Ascending aorta (tissue), 2 donors: ENCODE results near the gene TPK1. TPM values are rescaled to one million over a fixed set of nuclear protein-coding genes. Genes with fewer than 3 reads are reported as not detected.

ENCODE experiments used
- DNase-seq, 2 donors: peaks; one replicate each; pipeline ENCODE4 v3.0.0-alpha.2; 2019; ENCODE audit warnings: low spot score in 2 of 2
- H3K27ac ChIP-seq, 2 donors: fragments of 200-600 bp; sonication (generic); one replicate each; pipeline ENCODE4 v1.5.1; 2016 to 2017; ENCODE audit warnings: mild to moderate bottlenecking in 1 of 2
- H3K27me3 ChIP-seq: fragments of 200-600 bp; sonication (generic); one replicate; pipeline ENCODE4 v1.5.1; 2017
- H3K36me3 ChIP-seq, 2 donors: fragments of 200-600 bp; sonication (generic); one replicate each; pipeline ENCODE4 v1.5.1; 2016
- H3K4me1 ChIP-seq, 2 donors: fragments of 200-600 bp; sonication (generic); one replicate each; pipeline ENCODE4 v1.5.1; 2016 to 2017; ENCODE audit warnings: mild to moderate bottlenecking in 1 of 2
- H3K4me3 ChIP-seq, 2 donors: fragments of 200-600 bp; sonication (generic); one replicate each; pipeline ENCODE4 v1.5.1; 2016 to 2017; ENCODE audit warnings: mild to moderate bottlenecking in 1 of 2
- H3K9me3 ChIP-seq, 2 donors: fragments of 200-600 bp; sonication (generic); one replicate each; pipeline ENCODE4 v1.5.1; 2016
- intact Hi-C: fragments of 100-400 bp; cut with DNase I; formaldehyde crosslinking; loops from one replicate; pipeline ENCODE4 v1.15.1; 2023
- total RNA-seq: library from RNA; depleted of rRNA; stranded (reverse); fragments of >200 nt; gene quantifications from one replicate; pipeline ENCODE4 v1.1.0, GENCODE V29; 2016
- TF ChIP-seq, protein P1 (sequence below), 3 experiments: fragments of 200-600 bp in 2 of 3; fragments of 450-650 bp in 1 of 3; sonication (generic) in 2 of 3; IDR thresholded peaks; one replicate each; pipeline ENCODE4 v1.5.1; 2016 to 2019; ENCODE audit warnings: antibody characterized with exemption in 3 of 3, mild to moderate bottlenecking in 1 of 3, moderate library complexity in 1 of 3

Gene TPK1
- total RNA-seq, 1 donor from 2014 or later = 3.7 TPM

DNA sequence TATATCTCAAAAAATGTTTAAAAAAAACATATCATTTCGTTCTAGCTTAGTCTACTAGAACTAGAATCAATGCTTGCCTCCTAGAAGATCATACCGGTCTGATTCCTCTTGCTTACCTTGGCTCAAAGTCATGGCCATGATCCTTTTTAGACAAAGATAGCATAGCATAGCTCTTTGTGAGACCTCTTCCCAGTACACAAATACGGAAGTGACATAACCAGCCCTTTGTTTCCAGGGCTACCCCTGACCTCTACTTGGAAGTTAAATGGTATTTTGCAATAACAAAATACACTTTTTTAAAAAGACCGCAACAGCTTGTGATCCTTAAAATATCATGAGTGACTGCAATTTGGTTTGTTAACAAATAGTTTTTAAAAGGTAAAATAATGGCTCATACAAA lies 301.7 kb downstream of the TPK1 start:
- no peak for DNase-seq
- no peaks in the 10 kb centered on the region for H3K27me3 ChIP-seq
- no peak overlapping the region for H3K4me3 ChIP-seq
- no peaks in the 10 kb centered on the region for H3K4me1 ChIP-seq
- TF ChIP-seq, protein P1, sequence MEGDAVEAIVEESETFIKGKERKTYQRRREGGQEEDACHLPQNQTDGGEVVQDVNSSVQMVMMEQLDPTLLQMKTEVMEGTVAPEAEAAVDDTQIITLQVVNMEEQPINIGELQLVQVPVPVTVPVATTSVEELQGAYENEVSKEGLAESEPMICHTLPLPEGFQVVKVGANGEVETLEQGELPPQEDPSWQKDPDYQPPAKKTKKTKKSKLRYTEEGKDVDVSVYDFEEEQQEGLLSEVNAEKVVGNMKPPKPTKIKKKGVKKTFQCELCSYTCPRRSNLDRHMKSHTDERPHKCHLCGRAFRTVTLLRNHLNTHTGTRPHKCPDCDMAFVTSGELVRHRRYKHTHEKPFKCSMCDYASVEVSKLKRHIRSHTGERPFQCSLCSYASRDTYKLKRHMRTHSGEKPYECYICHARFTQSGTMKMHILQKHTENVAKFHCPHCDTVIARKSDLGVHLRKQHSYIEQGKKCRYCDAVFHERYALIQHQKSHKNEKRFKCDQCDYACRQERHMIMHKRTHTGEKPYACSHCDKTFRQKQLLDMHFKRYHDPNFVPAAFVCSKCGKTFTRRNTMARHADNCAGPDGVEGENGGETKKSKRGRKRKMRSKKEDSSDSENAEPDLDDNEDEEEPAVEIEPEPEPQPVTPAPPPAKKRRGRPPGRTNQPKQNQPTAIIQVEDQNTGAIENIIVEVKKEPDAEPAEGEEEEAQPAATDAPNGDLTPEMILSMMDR (IDR thresholded peaks at IDR 0.05) = no peak
- H3K36me3 ChIP-seq = no peaks in the 10 kb centered on the region
- H3K9me3 ChIP-seq = peaks cover 0 to 36% of the 10 kb centered on the region in 2 donors
- intact Hi-C loops = no loop called here
- no peak overlapping the region for H3K27ac ChIP-seq

- H3K27me3 ChIP-seq = no peaks in the 10 kb centered on the region
- no peaks in the 10 kb centered on the region for H3K4me1 ChIP-seq
- intact Hi-C loops = no loop called here
- H3K9me3 ChIP-seq = peaks cover 0 to 36% of the 10 kb centered on the region in 2 donors
- TF ChIP-seq, protein P1 (IDR thresholded peaks at IDR 0.05) = no peak
- H3K27ac ChIP-seq = no peak overlapping the region
- H3K4me3 ChIP-seq = no peak overlapping the region
- H3K36me3 ChIP-seq = no peaks in the 10 kb centered on the region
- no peak for DNase-seq
Measured at GRCh38 chr7:144531181-144531580, 304.7 kb downstream of the TPK1 start.

DNA sequence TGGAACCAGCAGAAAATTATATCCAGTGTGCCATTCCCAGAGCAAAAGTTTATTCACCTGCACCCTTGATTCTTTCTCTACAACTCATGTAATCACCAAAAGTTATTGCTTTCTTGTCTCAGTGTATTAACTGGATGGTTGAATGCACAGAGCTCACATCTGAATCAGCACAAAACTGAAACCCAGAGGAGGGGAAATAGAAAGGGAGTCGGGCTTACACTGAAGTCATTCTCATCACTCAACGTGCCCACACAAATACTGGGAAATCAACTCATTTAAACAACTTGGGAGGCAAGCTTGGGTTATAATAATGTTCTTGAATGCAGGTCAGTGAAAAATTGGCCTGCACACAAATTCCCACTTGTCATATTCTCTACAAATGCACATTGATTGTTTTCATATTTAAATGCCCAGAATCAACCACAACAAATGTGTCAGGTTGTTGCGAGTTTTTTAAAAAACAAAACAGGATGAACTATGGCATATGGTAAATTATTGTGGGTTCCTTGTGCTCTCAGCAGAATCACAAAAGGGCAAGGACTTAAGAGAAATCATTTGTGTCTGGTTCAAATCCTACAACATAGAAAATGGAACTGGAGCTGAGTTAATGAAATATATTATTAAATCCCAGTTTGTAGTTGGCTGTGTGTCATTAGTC lies 306.5 kb downstream of the TPK1 start:
- no peak for DNase-seq
- TF ChIP-seq, protein P1 (IDR thresholded peaks at IDR 0.05) = no peak
- no peaks in the 10 kb centered on the region for H3K27me3 ChIP-seq
- intact Hi-C loops = no loop called here
- no peak overlapping the region for H3K4me3 ChIP-seq
- H3K36me3 ChIP-seq = no peaks in the 10 kb centered on the region
- no peak overlapping the region for H3K27ac ChIP-seq
- peaks cover 0 to 32% of the 10 kb centered on the region in 2 donors for H3K9me3 ChIP-seq
- H3K4me1 ChIP-seq = peaks cover 0 to 6% of the 10 kb centered on the region in 2 donors

DNA sequence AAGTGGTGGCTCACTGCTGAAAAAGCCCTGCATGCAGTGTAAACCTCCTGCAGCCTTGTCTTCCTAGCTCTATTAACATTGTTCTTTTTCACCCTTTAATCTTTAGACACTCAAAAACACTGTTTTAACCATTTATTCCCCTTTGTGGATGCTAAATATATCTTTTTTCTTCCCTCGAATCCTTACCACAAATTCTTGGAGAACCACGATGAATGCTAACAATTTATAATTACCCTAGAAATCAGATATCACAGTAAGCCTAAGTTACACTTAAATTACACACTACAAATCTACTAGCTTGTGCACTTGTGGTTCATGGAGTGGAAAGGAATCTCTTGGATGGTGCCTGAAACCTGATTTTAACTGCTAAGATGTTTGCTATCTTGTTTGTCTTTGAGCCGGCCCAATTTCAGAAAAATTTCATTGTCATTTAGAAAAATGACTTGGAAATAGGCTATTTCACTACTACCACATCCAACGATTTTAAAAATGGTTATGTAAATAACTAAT lies 307.3 kb downstream of the TPK1 start:
- Histone ChIP-seq H3K27ac (no peak overlapping the region), H3K9me3 (peaks cover 0 to 26% of the 10 kb centered on the region in 2 donors), H3K36me3 (no peaks in the 10 kb centered on the region), H3K4me1 (peaks cover 0 to 6% of the 10 kb centered on the region in 2 donors), H3K27me3 (no peaks in the 10 kb centered on the region), H3K4me3 (no peak overlapping the region)
- DNase-seq = no peak
- intact Hi-C loops = no loop called here
- TF ChIP-seq, protein P1 (IDR thresholded peaks at IDR 0.05) = no peak

DNA sequence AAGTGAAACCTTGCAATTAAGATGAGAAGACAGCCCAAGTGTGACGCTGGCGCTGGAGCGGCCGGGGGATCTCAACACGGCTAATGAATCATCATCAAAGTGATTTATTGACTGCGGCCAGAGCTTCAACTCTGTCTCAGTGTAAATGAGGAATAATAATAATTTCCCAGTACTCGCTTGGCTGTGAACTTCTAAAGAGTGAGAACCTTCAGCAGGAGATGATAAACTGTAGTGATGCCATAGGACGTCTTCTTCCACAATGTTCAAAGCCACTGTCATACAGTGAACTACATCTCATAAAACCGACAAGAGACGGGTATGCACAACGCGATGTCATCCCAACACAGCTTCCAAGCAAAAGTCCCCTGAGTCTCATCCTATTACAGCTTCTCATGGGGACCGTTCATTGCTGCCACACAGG lies 308.8 kb downstream of the TPK1 start:
- Histone ChIP-seq H3K4me1 (peaks cover 0 to 6% of the 10 kb centered on the region in 2 donors), H3K27me3 (no peaks in the 10 kb centered on the region), H3K9me3 (peaks cover 0 to 13% of the 10 kb centered on the region in 2 donors), H3K27ac (no peak overlapping the region), H3K4me3 (no peak overlapping the region), H3K36me3 (no peaks in the 10 kb centered on the region)
- TF ChIP-seq, protein P1 (IDR thresholded peaks at IDR 0.05) = no peak
- DNase-seq = no peak
- intact Hi-C loops = no loop called here
